A673 (cell line): Measurements from ENCODE around the gene PCP2.

Source experiments
- EZH2 ChIP-seq: fragments of 200-600 bp; sonication (generic); IDR thresholded peaks from 2 replicates; pipeline ENCODE4 v1.6.1; 2017; ENCODE audit warnings: borderline replicate concordance, low read depth, mild to moderate bottlenecking, mixed read lengths, antibody characterized with exemption, low read length; ENCODE audit not compliant: poor library complexity, severe bottlenecking
- TF ChIP-seq, protein P1 (sequence below): fragments of 300-800, 200-600 bp; sonication (generic); conservative IDR thresholded peaks from 2 replicates; pipeline ENCODE4 v1.5.1; 2017; ENCODE audit warnings: low read depth, mild to moderate bottlenecking, antibody characterized with exemption, low read length, moderate library complexity, mixed read lengths

DNA sequence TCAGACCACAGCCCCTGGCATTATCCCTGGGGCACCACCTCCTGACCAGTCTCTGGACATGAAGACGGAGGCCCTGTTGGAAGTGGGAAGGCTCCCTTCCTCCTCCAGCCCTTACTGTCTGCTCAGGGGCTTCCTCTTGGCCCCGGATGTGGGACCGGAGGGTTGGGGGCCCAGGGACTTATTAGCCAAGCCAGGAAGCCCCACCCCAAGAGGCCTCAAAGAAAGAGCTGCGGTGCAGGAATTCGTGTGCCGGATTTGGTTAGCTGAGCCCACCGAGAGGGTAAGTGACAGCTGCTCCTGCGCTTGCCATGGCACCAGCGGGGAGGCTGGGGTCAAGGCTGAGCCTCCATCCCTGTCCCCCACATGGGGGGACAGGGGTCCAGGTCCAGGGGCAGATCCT lies 35.3 kb upstream of the PCP2 start, which contains the start of gene RETN:
- TF ChIP-seq, protein P1, sequence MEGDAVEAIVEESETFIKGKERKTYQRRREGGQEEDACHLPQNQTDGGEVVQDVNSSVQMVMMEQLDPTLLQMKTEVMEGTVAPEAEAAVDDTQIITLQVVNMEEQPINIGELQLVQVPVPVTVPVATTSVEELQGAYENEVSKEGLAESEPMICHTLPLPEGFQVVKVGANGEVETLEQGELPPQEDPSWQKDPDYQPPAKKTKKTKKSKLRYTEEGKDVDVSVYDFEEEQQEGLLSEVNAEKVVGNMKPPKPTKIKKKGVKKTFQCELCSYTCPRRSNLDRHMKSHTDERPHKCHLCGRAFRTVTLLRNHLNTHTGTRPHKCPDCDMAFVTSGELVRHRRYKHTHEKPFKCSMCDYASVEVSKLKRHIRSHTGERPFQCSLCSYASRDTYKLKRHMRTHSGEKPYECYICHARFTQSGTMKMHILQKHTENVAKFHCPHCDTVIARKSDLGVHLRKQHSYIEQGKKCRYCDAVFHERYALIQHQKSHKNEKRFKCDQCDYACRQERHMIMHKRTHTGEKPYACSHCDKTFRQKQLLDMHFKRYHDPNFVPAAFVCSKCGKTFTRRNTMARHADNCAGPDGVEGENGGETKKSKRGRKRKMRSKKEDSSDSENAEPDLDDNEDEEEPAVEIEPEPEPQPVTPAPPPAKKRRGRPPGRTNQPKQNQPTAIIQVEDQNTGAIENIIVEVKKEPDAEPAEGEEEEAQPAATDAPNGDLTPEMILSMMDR = no peak
- no peak for TF ChIP-seq EZH2
